Spleen (tissue), 11 donors: ENCODE data around the gene AGER. TPM values are rescaled to one million over a fixed set of nuclear protein-coding genes. Genes with fewer than 3 reads are reported as not detected.
A peak's percentile ranks its signal among the peaks of the same experiment; 100 is the strongest.

ENCODE experiments used
- DNase-seq: peaks from one replicate; pipeline ENCODE4 v3.0.0-alpha.2; 2020
- H3K27ac ChIP-seq, 8 donors: fragments of 200-600 bp; sonication (generic) in 7 of 8; 1 replicate in 4 of 8; 2 replicates in 4 of 8; pipeline versions ENCODE4 v1.5.0 to v1.8.0; 2016 to 2021; ENCODE audit warnings: inconsistent platforms in 4 of 8, mild to moderate bottlenecking in 4 of 8, moderate library complexity in 1 of 8
- H3K27me3 ChIP-seq, 7 donors: fragments of 200-600 bp; sonication (generic) in 6 of 7; replicated peaks in 1 of 7; 1 replicate in 4 of 7; 2 replicates in 3 of 7; pipeline versions ENCODE4 v1.5.0 to v1.8.0; 2016 to 2021; ENCODE audit warnings: inconsistent platforms in 3 of 7, mild to moderate bottlenecking in 1 of 7
- H3K36me3 ChIP-seq, 6 donors: fragments of 200-600 bp; sonication (generic) in 5 of 6; 1 replicate in 4 of 6; 2 replicates in 2 of 6; pipeline versions ENCODE4 v1.5.0 to v1.8.0; 2016 to 2021; ENCODE audit warnings: inconsistent platforms in 2 of 6
- H3K4me1 ChIP-seq, 6 donors: fragments of 200-600 bp; sonication (generic) in 5 of 6; 1 replicate in 3 of 6; 2 replicates in 3 of 6; pipeline versions ENCODE4 v1.5.0 to v1.8.0; 2016 to 2021; ENCODE audit warnings: inconsistent platforms in 3 of 6
- H3K4me3 ChIP-seq, 8 donors: fragments of 200-600 bp; sonication (generic) in 7 of 8; 1 replicate in 4 of 8; 2 replicates in 4 of 8; pipeline versions ENCODE4 v1.5.0 to v1.8.0; 2016 to 2021; ENCODE audit warnings: inconsistent platforms in 4 of 8, mild to moderate bottlenecking in 4 of 8, moderate library complexity in 2 of 8
- H3K9me3 ChIP-seq, 8 donors: fragments of 200-600 bp; sonication (generic) in 7 of 8; 1 replicate in 4 of 8; 2 replicates in 4 of 8; pipeline versions ENCODE4 v1.5.0 to v1.8.0; 2016 to 2021; ENCODE audit warnings: inconsistent platforms in 4 of 8
- POLR2A ChIP-seq, 3 donors: fragments of 450-650 bp; IDR thresholded peaks; one replicate each; pipeline ENCODE4 v1.5.1; 2017; ENCODE audit warnings: antibody characterized with exemption in 3 of 3, mild to moderate bottlenecking in 1 of 3
- POLR2AphosphoS5 ChIP-seq, 3 donors: sonication (generic); formaldehyde crosslinking; IDR thresholded peaks; one replicate each; pipeline ENCODE4 v1.5.1; 2017; ENCODE audit warnings: antibody characterized with exemption in 3 of 3
- WGBS, 5 donors: extraction: QIAGEN DNeasy Blood & Tissue Kit in 3 of 5; methylation state at CpG; one replicate each; pipeline versions ENCODE4 v1.1.5 to v1.1.7; 2013 to 2018; 5-methylcytosine and 5-hydroxymethylcytosine counted together
- intact Hi-C: fragments of 100-400 bp; cut with DNase I; formaldehyde crosslinking; loops from one replicate; pipeline ENCODE4 v1.15.0; 2023; ENCODE audit warnings: low total_unique reads
- polyA plus RNA-seq, 3 donors: library from polyadenylated mRNA; stranded (reverse); fragments of 200-250 nt; gene quantifications; one replicate each; pipeline ENCODE4 v1.2.1, GENCODE V29; 2013
- total RNA-seq, 7 donors: library from RNA; depleted of rRNA in 3 of 7; stranded (reverse); fragments of >200 nt in 3 of 7; fragmentation: NEBNext Ultra II Directional in 4 of 7; extraction: Animal tissue kit (Norgen Biotek cat#: 25700) in 4 of 7; gene quantifications; one replicate each; pipeline versions ENCODE4 v1.1.0 to v1.2.1, GENCODE V29; 2016 to 2021
- TF ChIP-seq, protein P1 (sequence below), 11 experiments: fragments of 200-600 bp in 7 of 11; fragments of 450-650 bp in 4 of 11; sonication (generic) in 4 of 11; IDR thresholded peaks in 8 of 11; conservative IDR thresholded peaks in 3 of 11; 1 replicate in 7 of 11; 2 replicates in 4 of 11; pipeline versions ENCODE4 v1.4.0 to v1.8.0; 2016 to 2021; ENCODE audit warnings: antibody characterized with exemption in 11 of 11, inconsistent platforms in 4 of 11, mild to moderate bottlenecking in 1 of 11
- donor health status: healthy with polysubstance abuse.
- donor health status: DM: no; HTN: no; CAD: no; lungs with moderate emphysema.
- donor health status: DM: no; HTN: no; CAD: no.
- donor health status: Bipolar disorder and iron deficiency.
- donor health status: healthy.
- donor health status: DM: no; HTN: no; CAD: no.
- donor health status: DM: yes; HTN: yes; CAD: no.

The AGER gene
- total and polyA plus RNA-seq, 10 donors = 7.4 to 50.9 (median 23.2) TPM

DNA sequence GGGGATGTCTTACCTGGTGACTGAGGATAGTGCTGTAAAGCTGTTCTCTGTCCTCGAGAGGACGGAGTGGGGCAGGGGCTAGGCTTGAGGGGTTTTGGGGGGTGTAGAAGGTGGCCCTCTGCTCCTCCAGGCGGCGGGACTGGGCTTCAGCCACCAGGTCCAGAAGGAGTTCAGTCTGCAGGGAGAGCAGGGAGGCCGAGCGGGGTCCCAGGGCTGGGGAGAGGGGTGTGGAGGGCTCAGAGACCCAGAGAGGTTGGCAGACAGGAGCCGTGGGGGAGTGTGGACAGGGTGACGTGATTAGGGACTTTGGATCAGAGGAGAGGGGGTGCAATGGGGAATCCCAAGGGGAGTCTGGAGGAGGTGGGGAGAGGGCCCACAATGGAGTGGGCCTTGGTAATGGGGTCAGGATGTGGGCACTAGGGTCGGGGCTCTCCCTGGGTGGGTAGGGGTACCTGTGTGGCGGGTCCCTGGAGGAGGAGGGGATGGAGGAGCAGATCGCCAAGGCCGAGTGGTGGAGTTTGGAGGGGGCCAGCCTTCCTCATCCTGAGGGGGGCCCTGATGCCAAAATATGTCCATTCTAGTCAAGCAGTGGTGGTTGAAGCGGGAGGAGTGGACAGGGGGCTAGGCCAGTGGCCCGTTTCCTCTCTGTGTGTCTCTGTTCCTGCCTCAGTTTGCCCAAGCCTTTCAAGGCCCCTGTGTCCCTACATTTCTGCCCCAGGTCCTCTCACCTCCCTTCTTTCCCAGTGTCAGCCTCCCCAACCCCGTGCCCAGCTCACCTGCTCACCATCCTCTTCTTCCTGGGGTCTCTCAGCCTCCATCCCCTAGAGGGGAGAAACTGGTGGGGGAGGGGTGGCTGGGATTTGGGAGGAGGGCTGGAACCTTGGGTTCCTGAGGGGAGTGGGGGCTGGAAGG, 7.9 kb upstream of the AGER start:
- Histone ChIP-seq H3K27me3 (no peaks in the 10 kb centered on the region), H3K9me3 (no peaks in the 10 kb centered on the region), H3K36me3 (peaks cover 0 to 23% (median 12%) of the 10 kb centered on the region in 6 donors), H3K27ac (peak overlapping the region; percentile 85 to 100 (median 98)), H3K4me3 (peak overlapping the region; percentile 61 to 89 (median 73)), H3K4me1 (peaks cover 58 to 87% (median 81%) of the 10 kb centered on the region in 6 donors)
- WGBS, 5 donors = 31 to 53% (median 36%) methylated on average over 14 to 15 of the region's 15 CpGs
- TF ChIP-seq POLR2AphosphoS5 (IDR thresholded peaks at IDR 0.05) (no peak), POLR2A (IDR thresholded peaks at IDR 0.05) (no peak)
- TF ChIP-seq, protein P1, sequence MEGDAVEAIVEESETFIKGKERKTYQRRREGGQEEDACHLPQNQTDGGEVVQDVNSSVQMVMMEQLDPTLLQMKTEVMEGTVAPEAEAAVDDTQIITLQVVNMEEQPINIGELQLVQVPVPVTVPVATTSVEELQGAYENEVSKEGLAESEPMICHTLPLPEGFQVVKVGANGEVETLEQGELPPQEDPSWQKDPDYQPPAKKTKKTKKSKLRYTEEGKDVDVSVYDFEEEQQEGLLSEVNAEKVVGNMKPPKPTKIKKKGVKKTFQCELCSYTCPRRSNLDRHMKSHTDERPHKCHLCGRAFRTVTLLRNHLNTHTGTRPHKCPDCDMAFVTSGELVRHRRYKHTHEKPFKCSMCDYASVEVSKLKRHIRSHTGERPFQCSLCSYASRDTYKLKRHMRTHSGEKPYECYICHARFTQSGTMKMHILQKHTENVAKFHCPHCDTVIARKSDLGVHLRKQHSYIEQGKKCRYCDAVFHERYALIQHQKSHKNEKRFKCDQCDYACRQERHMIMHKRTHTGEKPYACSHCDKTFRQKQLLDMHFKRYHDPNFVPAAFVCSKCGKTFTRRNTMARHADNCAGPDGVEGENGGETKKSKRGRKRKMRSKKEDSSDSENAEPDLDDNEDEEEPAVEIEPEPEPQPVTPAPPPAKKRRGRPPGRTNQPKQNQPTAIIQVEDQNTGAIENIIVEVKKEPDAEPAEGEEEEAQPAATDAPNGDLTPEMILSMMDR (IDR thresholded peaks at IDR 0.05 in 8 of 11, conservative IDR thresholded peaks at IDR 0.05 in 3 of 11) = peak in 1 of 11 experiments; percentile 12
- DNase-seq = peak; percentile 88
- intact Hi-C loops = loop anchor here (10.0 kb wide), 1 partner anchor 67 kb away; the partner anchor contains the start of gene ATF6B

GRCh38 chr6:32190911-32191677, 7.0 kb upstream of the AGER start:
- Histone ChIP-seq H3K27ac (peak overlapping the region; percentile 85 to 100 (median 98)), H3K4me1 (peaks cover 62 to 88% (median 83%) of the 10 kb centered on the region in 6 donors), H3K36me3 (peaks cover 0 to 32% (median 20%) of the 10 kb centered on the region in 6 donors), H3K9me3 (no peaks in the 10 kb centered on the region), H3K27me3 (no peaks in the 10 kb centered on the region), H3K4me3 (peak overlapping the region; percentile 61 to 89 (median 73))
- WGBS, 5 donors = 60 to 76% (median 65%) methylated on average over 8 of the region's 8 CpGs
- TF ChIP-seq POLR2AphosphoS5 (IDR thresholded peaks at IDR 0.05) (no peak), POLR2A (IDR thresholded peaks at IDR 0.05) (no peak)
- TF ChIP-seq, protein P1 (IDR thresholded peaks at IDR 0.05 in 8 of 11, conservative IDR thresholded peaks at IDR 0.05 in 3 of 11) = no peak
- intact Hi-C loops = loop anchor here (10.0 kb wide), 1 partner anchor 66 kb away; the partner anchor contains the start of gene ATF6B
- no peak for DNase-seq

DNA sequence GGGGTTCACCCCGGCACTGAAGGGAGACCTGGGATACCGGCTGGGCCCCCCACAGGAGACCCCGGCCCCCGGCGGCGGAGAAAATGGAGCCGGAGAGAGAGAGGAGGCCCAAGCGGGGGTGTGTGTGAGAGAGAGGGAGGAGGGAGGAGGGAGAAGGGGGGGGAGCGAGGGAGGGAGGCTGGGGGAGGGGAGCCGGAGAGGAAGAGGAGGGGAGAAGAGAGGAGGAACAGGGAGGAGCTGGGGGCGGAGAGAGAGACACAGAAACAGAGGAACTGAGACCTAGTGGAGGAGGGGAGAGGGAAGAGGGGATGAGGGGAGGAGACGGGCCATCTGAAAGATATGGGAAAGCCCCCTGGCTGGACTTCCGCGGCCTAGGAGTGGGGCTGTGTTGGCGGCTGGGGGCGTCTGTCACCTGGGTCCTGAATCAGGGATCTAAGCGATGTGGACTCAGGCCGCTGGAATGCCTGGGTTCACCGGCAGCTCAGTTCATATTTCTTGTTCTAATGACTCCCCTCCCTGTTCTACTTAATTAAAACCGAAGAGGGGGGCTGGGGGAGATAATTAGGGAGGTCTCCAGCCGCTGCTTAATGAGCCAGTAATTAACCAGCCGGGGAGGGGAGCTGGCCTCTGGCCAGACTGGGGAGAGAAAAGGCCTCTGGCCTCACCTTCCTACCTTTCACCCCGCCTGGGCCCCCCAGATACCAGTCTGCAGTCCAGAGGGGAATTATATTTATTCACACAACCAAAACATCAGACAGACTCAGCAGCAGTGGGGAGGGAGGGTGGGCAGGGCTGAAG, 6.2 kb upstream of the AGER start, which contains the start of gene PBX2:
TSS of gene PBX2 (minus strand) at position 149 of the 798 bp plus-strand sequence. CDS start 287 bp downstream, outside the sequence.
- intact Hi-C loops = loop anchor here (10.0 kb wide), 1 partner anchor 65 kb away; the partner anchor contains the start of gene ATF6B
- peaks cover 0 to 37% (median 21%) of the 10 kb centered on the region in 6 donors for H3K36me3 ChIP-seq
- H3K4me3 ChIP-seq = peak within 1 kb of the TSS; percentile 61 to 89 (median 73)
- TF ChIP-seq, protein P1 (IDR thresholded peaks at IDR 0.05 in 8 of 11, conservative IDR thresholded peaks at IDR 0.05 in 3 of 11) = peak in 1 of 11 experiments; percentile 13
- peak; percentile 72 to 92 (median 84) for TF ChIP-seq POLR2AphosphoS5 (IDR thresholded peaks at IDR 0.05)
- TF ChIP-seq POLR2A (IDR thresholded peaks at IDR 0.05) = peak in 1 of 3 donors; percentile 58
- DNase-seq = peak; percentile 96
- no peaks in the 10 kb centered on the region for H3K9me3 ChIP-seq
- WGBS, 5 donors = 0 to 5% (median 2%) methylated on average over 19 to 23 of the region's 23 CpGs
- peaks cover 62 to 94% (median 83%) of the 10 kb centered on the region in 6 donors for H3K4me1 ChIP-seq
- H3K27me3 ChIP-seq = no peaks in the 10 kb centered on the region
- H3K27ac ChIP-seq = peak within 1 kb of the TSS; percentile 91 to 100 (median 98)
